Caco-2 (cell line): Measurements from ENCODE around the gene KCNG4. TPM values are rescaled to one million over a fixed set of nuclear protein-coding genes. Genes with fewer than 3 reads are reported as not detected.

Source experiments
- BruUV-seq: library from RNA; stranded (reverse); fragments of 400-500 nt; replicated peaks from 2 replicates; lab custom pipeline; 2021; lab: Mats Ljungman, UMichigan
- CTCF ChIA-PET: fragments of 300-600 bp; sonication (Branson Sonifier 250); formaldehyde crosslinking; loops from one replicate; lab custom pipeline; 2022; ENCODE audit warnings: antibody characterized with exemption; lab: Charles Lee
- POLR2A ChIA-PET: fragments of 300-600 bp; sonication (Branson Sonifier 250); formaldehyde crosslinking; loops from one replicate; lab custom pipeline; 2022; ENCODE audit warnings: antibody characterized with exemption; lab: Charles Lee
- DNase-seq, 2 experiments: peaks; one replicate each; pipeline versions ENCODE4 v3.0.0 to v3.0.0-alpha.2; 2020 to 2022
- H3K27me3 ChIP-seq: replicated peaks from 2 replicates; pipeline ENCODE4 v1.6.0; 2011; ENCODE audit warnings: low read length; ENCODE audit not compliant: control insufficient read depth, insufficient read depth
- H3K36me3 ChIP-seq: 2 replicates; pipeline ENCODE4 v1.5.1; 2011; ENCODE audit warnings: low read length; ENCODE audit not compliant: control insufficient read depth, insufficient read depth
- H3K4me1 ChIP-seq: fragments of 250-450 bp; sonication (Bioruptor Pico); 2 replicates; pipeline ENCODE4 v1.5.1; 2020; ENCODE audit warnings: mild to moderate bottlenecking
- H3K4me3 ChIP-seq: 2 replicates; pipeline ENCODE4 v1.5.1; 2011; ENCODE audit warnings: low read depth, mild to moderate bottlenecking, control low read depth, low read length
- H3K9me3 ChIP-seq: fragments of 250-450 bp; sonication (Bioruptor Pico); 2 replicates; pipeline ENCODE4 v1.5.1; 2020; ENCODE audit warnings: mild to moderate bottlenecking, moderate library complexity
- H3K27ac Mint-ChIP-seq: one replicate; pipeline ENCODE4 v1.8.0; 2022; ENCODE audit warnings: mixed read lengths; ENCODE audit not compliant: unreplicated experiment
- H3K27me3 Mint-ChIP-seq: one replicate; pipeline ENCODE4 v1.8.0; 2022; ENCODE audit warnings: mixed read lengths; ENCODE audit not compliant: insufficient read depth, unreplicated experiment
- H3K36me3 Mint-ChIP-seq: one replicate; pipeline ENCODE4 v1.8.0; 2022; ENCODE audit warnings: mild to moderate bottlenecking, mixed read lengths; ENCODE audit not compliant: insufficient read depth, unreplicated experiment
- H3K4me1 Mint-ChIP-seq: one replicate; pipeline ENCODE4 v1.8.0; 2022; ENCODE audit warnings: low read depth, mixed read lengths; ENCODE audit not compliant: unreplicated experiment
- H3K4me3 Mint-ChIP-seq: one replicate; pipeline ENCODE4 v1.8.0; 2022; ENCODE audit warnings: mild to moderate bottlenecking, moderate library complexity, mixed read lengths; ENCODE audit not compliant: unreplicated experiment
- H3K9me3 Mint-ChIP-seq: one replicate; pipeline ENCODE4 v1.8.0; 2022; ENCODE audit warnings: mixed read lengths; ENCODE audit not compliant: unreplicated experiment
- intact Hi-C: fragments of 100-400 bp; cut with micrococcal nuclease; formaldehyde crosslinking; loops from one replicate; pipeline ENCODE4 v1.10.0; 2022; ENCODE audit not compliant: unreplicated experiment
- total RNA-seq: library from RNA; stranded (reverse); gene quantifications from 2 replicates; pipeline ENCODE4 v1.2.3, GENCODE V29; 2022
- TF ChIP-seq, protein P1 (sequence below), 2 experiments: fragments of 200-600 bp in 1 of 2; IDR thresholded peaks; 1 replicate in 1 of 2; 2 replicates in 1 of 2; pipeline versions ENCODE4 v1.5.1 to v1.8.0; 2011 to 2022; ENCODE audit warnings: antibody characterized with exemption in 1 of 2, control low read depth in 1 of 2, inconsistent platforms in 1 of 2, low read depth in 1 of 2, low read length in 1 of 2, mild to moderate bottlenecking in 1 of 2, moderate library complexity in 1 of 2; ENCODE audit not compliant: insufficient read depth in 1 of 2, severe bottlenecking in 1 of 2, unreplicated experiment in 1 of 2

KCNG4 gene
- total RNA-seq, 1 experiment from 2014 or later = not detected

- peak; percentile 92 to 96 for DNase-seq
- POLR2A ChIA-PET = interaction anchor here (0.6 to 1.4 kb wide), 3 partner anchors 70 to 224 kb away, joined by 3 to 10 read pairs (median 5); partner anchors contain the start of gene MBTPS1
- H3K27me3 ChIP-seq = no peaks in the 10 kb centered on the region
- peak within 1 kb of the TSS; percentile 96 for H3K4me3 ChIP-seq
- BruUV-seq = no TSS peak
- H3K36me3 Mint-ChIP-seq = peaks cover 24% of the 10 kb centered on the region
- H3K4me1 ChIP-seq = peaks cover 4% of the 10 kb centered on the region; the same call in 1 of the 2 replicates
- peak within 1 kb of the TSS; percentile 93 for H3K4me3 Mint-ChIP-seq
- peak within 1 kb of the TSS; percentile 96 for H3K27ac Mint-ChIP-seq
- H3K36me3 ChIP-seq = peaks cover 4% of the 10 kb centered on the region
- TF ChIP-seq, protein P1, sequence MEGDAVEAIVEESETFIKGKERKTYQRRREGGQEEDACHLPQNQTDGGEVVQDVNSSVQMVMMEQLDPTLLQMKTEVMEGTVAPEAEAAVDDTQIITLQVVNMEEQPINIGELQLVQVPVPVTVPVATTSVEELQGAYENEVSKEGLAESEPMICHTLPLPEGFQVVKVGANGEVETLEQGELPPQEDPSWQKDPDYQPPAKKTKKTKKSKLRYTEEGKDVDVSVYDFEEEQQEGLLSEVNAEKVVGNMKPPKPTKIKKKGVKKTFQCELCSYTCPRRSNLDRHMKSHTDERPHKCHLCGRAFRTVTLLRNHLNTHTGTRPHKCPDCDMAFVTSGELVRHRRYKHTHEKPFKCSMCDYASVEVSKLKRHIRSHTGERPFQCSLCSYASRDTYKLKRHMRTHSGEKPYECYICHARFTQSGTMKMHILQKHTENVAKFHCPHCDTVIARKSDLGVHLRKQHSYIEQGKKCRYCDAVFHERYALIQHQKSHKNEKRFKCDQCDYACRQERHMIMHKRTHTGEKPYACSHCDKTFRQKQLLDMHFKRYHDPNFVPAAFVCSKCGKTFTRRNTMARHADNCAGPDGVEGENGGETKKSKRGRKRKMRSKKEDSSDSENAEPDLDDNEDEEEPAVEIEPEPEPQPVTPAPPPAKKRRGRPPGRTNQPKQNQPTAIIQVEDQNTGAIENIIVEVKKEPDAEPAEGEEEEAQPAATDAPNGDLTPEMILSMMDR (IDR thresholded peaks at IDR 0.05; ENCODE audit: insufficient read depth in 1 of 2, low read depth in 1 of 2, low read length in 1 of 2, severe bottlenecking in 1 of 2, unreplicated experiment in 1 of 2) = peak; percentile 97 to 98
- no peaks in the 10 kb centered on the region for H3K9me3 Mint-ChIP-seq
- intact Hi-C loops = loop anchor here (1.0 to 10.0 kb wide), 2 partner anchors 42 to 298 kb away; partner anchors contain the start of genes DNAAF1 and HSDL1
- CTCF ChIA-PET = interaction anchor here (0.5 to 1.8 kb wide), 35 partner anchors 8 to 688 kb away, joined by 3 to 19 read pairs (median 5); partner anchors contain the start of genes DNAAF1, HSDL1, MBTPS1 and SLC38A8
- no peaks in the 10 kb centered on the region for H3K9me3 ChIP-seq
- peaks cover 6% of the 10 kb centered on the region for H3K4me1 Mint-ChIP-seq
- no peaks in the 10 kb centered on the region for H3K27me3 Mint-ChIP-seq
Measured at GRCh38 chr16:84186685-84187437, 53.0 kb downstream of the KCNG4 start, which contains the start of gene TAF1C. TSS of gene TAF1C (minus strand) at chr16:84187057. CDS start at chr16:84184988, 2,069 bp downstream.

- Histone ChIP-seq H3K9me3 (no peaks in the 10 kb centered on the region), H3K36me3 (peaks cover 4% of the 10 kb centered on the region), H3K4me1 (no peaks in the 10 kb centered on the region), H3K27me3 (no peaks in the 10 kb centered on the region), H3K4me3 (no peak overlapping the region)
- ChIA-PET CTCF (no interaction called here), POLR2A (no interaction called here)
- DNase-seq = no peak
- intact Hi-C loops = loop anchor here (10.0 kb wide), 1 partner anchor 300 kb away; no protein-coding TSS in a partner anchor
- BruUV-seq = no TSS peak
- Mint-ChIP-seq H3K27ac (no peak overlapping the region), H3K9me3 (no peaks in the 10 kb centered on the region), H3K4me1 (peaks cover 6% of the 10 kb centered on the region), H3K4me3 (peak overlapping the region; percentile 93), H3K36me3 (peaks cover 24% of the 10 kb centered on the region), H3K27me3 (no peaks in the 10 kb centered on the region)
- TF ChIP-seq, protein P1 (IDR thresholded peaks at IDR 0.05; ENCODE audit: insufficient read depth in 1 of 2, low read depth in 1 of 2, low read length in 1 of 2, severe bottlenecking in 1 of 2, unreplicated experiment in 1 of 2) = no peak
Measured at GRCh38 chr16:84184775-84185174, 55.0 kb downstream of the KCNG4 start.

DNA sequence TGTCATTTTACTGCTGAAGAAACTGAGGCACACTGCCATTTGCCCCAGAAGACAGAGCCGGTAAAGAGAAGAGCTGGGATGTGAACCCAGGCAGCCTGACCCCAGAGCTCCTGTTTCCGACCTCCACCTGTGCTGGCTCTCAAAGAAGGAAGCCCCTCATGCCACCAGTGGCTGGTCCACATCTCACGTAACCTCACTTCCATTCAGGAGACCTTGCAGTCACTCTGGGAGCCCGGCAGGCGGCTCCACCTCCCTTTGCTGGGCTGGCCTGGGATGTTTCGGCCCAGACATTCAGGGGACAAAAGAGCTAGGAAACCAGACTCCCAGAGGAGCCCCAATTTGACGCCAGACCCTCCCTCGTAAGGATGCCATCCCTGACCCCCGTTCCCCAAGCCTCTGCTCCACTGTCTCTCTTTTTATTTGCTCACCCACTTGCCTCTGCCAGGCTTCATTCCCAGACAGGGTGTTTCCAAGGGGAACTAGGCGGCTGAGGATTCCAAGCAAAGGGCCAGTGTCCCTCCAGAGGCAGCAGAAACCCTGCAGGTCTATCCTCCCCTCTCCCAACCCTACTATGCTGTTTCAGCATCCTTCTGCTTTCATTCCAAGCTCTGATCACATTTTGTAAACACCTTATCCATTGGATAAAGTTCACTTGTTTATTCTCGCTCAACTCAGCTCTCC, 55.8 kb downstream of the KCNG4 start:
- TF ChIP-seq, protein P1 (IDR thresholded peaks at IDR 0.05; ENCODE audit: insufficient read depth in 1 of 2, low read depth in 1 of 2, low read length in 1 of 2, severe bottlenecking in 1 of 2, unreplicated experiment in 1 of 2) = no peak
- Mint-ChIP-seq H3K4me1 (peaks cover 6% of the 10 kb centered on the region), H3K27ac (no peak overlapping the region), H3K36me3 (peaks cover 24% of the 10 kb centered on the region), H3K9me3 (no peaks in the 10 kb centered on the region), H3K4me3 (no peak overlapping the region), H3K27me3 (no peaks in the 10 kb centered on the region)
- no TSS peak for BruUV-seq
- Histone ChIP-seq H3K36me3 (peaks cover 4% of the 10 kb centered on the region), H3K4me1 (no peaks in the 10 kb centered on the region), H3K27me3 (no peaks in the 10 kb centered on the region), H3K9me3 (no peaks in the 10 kb centered on the region), H3K4me3 (no peak overlapping the region)
- intact Hi-C loops = loop anchor here (10.0 kb wide), 1 partner anchor 301 kb away; no protein-coding TSS in a partner anchor
- CTCF ChIA-PET = interaction anchor here (0.5 kb wide), 1 partner anchor 160 kb away, joined by 3 read pairs; no protein-coding TSS in a partner anchor
- POLR2A ChIA-PET = no interaction called here
- no peak for DNase-seq
